ENCODE results near the gene CIPC. TPM values are rescaled to one million over a fixed set of nuclear protein-coding genes. Genes with fewer than 3 reads are reported as not detected.
A peak's percentile ranks its signal among the peaks of the same experiment; 100 is the strongest.

CIPC gene
- total and polyA plus RNA-seq, 2 of the 13 experiments (the other 11 are each of a cell fraction or from before 2014, with no cell fraction given) = 7.6 to 13.9 TPM

- TF ChIP-seq ZNF788 (CRISPR knock-in tag; IDR thresholded peaks at IDR 0.05; ENCODE audit: borderline replicate concordance) = no peak; the same call in 1 of the 2 replicates
- TF ChIP-seq STAG1 (CRISPR knock-in tag; IDR thresholded peaks at IDR 0.05) = peak; percentile 99
- no peak for TF ChIP-seq DMAP1 (CRISPR knock-in tag; IDR thresholded peaks at IDR 0.05)
- TF ChIP-seq REXO4 (CRISPR knock-in tag; IDR thresholded peaks at IDR 0.05; ENCODE audit: borderline replicate concordance) = no peak
- 0 out of 2 replicates have a peak, but pooled peaks have one; percentile 44 for TF ChIP-seq ZNF124 (CRISPR knock-in tag; IDR thresholded peaks at IDR 0.05)
- peak; percentile 26; the same call in 1 of the 2 replicates for TF ChIP-seq MED1 (CRISPR knock-in tag; IDR thresholded peaks at IDR 0.05)
- TF ChIP-seq ZNF260 (CRISPR knock-in tag; IDR thresholded peaks at IDR 0.05; ENCODE audit: borderline replicate concordance, low read depth) = no peak
- TF ChIP-seq MIER3 (CRISPR knock-in tag; IDR thresholded peaks at IDR 0.05; ENCODE audit: borderline replicate concordance) = 0 out of 2 replicates have a peak, but pooled peaks have one; percentile 44
- no peak for TF ChIP-seq ZNF724P (CRISPR knock-in tag; IDR thresholded peaks at IDR 0.05; ENCODE audit: borderline replicate concordance)
- no peak for TF ChIP-seq ZNF780A (CRISPR knock-in tag; IDR thresholded peaks at IDR 0.05)
- no peak for TF ChIP-seq ZC3H4 (CRISPR knock-in tag; IDR thresholded peaks at IDR 0.05; ENCODE audit: borderline replicate concordance)
- no peak for TF ChIP-seq E2F1 (CRISPR knock-in tag; IDR thresholded peaks at IDR 0.05)
- no peak for TF ChIP-seq KDM6A (CRISPR knock-in tag; IDR thresholded peaks at IDR 0.05; ENCODE audit: low read depth)
- no peak for TF ChIP-seq ZNF430 (CRISPR knock-in tag; IDR thresholded peaks at IDR 0.05)
- 0 out of 2 replicates have a peak, but pooled peaks have one; percentile 38 for TF ChIP-seq ZNF772 (CRISPR knock-in tag; IDR thresholded peaks at IDR 0.05)
- no peak for TF ChIP-seq GABPA (IDR thresholded peaks at IDR 0.05; ENCODE audit: low read depth, low read length)
- no peak for TF ChIP-seq GABPA (CRISPR knock-in tag; IDR thresholded peaks at IDR 0.05; ENCODE audit: low read depth)
- TF ChIP-seq GLMP (CRISPR knock-in tag; IDR thresholded peaks at IDR 0.05; ENCODE audit: borderline replicate concordance) = no peak
- TF ChIP-seq ZNF337 (CRISPR knock-in tag; IDR thresholded peaks at IDR 0.05; ENCODE audit: borderline replicate concordance, low read depth) = no peak
- TF ChIP-seq ZNF329 (CRISPR knock-in tag; IDR thresholded peaks at IDR 0.05; ENCODE audit: low read depth) = no peak
- TF ChIP-seq ERF (CRISPR knock-in tag; IDR thresholded peaks at IDR 0.05) = peak; percentile 54; the same call in 1 of the 2 replicates
- TF ChIP-seq CBX1 (IDR thresholded peaks at IDR 0.05; ENCODE audit: low read depth) = no peak
- no peak for TF ChIP-seq HNRNPUL1 (IDR thresholded peaks at IDR 0.05; ENCODE audit: low read depth, low read length)
- no peak for TF ChIP-seq ZNF710 (CRISPR knock-in tag; IDR thresholded peaks at IDR 0.05; ENCODE audit: borderline replicate concordance)
- TF ChIP-seq HOXA5 (CRISPR knock-in tag; IDR thresholded peaks at IDR 0.05) = no peak
- no peak for TF ChIP-seq FOXP1 (IDR thresholded peaks at IDR 0.05)
- no peak for TF ChIP-seq FOXP1 (CRISPR knock-in tag; IDR thresholded peaks at IDR 0.05)
- TF ChIP-seq HDAC1 (CRISPR knock-in tag; IDR thresholded peaks at IDR 0.05) = no peak
Measured at GRCh38 chr14:77053046-77053841, 44.8 kb upstream of the CIPC start (continued).
